Activated gamma-delta T cell treated with Interleukin-2 at 50 U/mL for 16 hours (primary cell): Measurements from ENCODE around the gene ST8SIA5.

Experiments used
- DNase-seq: peaks from one replicate; pipeline ENCODE4 v3.0.0-alpha.2; 2020

Gene ST8SIA5

GRCh38 chr18:46622999-46623398 lies 133.9 kb downstream of the ST8SIA5 start:
- no peak for DNase-seq

- no peak for DNase-seq
Observed at GRCh38 chr18:46622451-46622850, 134.4 kb downstream of the ST8SIA5 start.

GRCh38 chr18:46621871-46622270 lies 135.0 kb downstream of the ST8SIA5 start:
- DNase-seq, result no peak

GRCh38 chr18:46621111-46621766 lies 135.6 kb downstream of the ST8SIA5 start:
- DNase-seq, result no peak

GRCh38 chr18:46619559-46619958 lies 137.3 kb downstream of the ST8SIA5 start:
- DNase-seq, result no peak
